GM19193 (cell line): ENCODE results near the gene DGCR6L.

Source experiments
- POLR2A ChIP-seq: IDR thresholded peaks from 4 replicates; pipeline ENCODE4 v1.6.1; 2011; ENCODE audit not compliant: insufficient read depth, insufficient read length; ENCODE audit errors: extremely low read depth

Gene DGCR6L

DNA sequence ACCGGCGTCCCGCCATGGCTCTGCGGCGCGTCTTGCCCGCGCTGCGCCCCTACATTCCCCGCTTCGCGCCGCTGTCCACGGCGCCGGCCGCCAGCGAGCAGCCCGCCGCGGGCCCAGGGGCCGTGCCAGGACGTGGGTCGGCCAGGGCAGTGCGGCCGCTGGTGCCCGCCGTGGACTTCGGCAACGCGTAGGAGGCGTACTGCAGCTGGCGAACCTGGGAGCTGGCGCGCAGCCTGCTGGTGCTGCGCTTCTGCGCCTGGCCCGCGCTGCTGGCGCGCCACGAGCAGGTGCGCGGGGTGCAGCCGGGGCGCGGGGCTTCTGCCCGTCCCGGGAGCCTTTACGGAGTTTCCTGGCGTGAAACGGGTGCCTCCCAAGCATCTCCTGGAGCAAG lies 20.1 kb downstream of the DGCR6L start:
- TF ChIP-seq POLR2A = no peak

DNA sequence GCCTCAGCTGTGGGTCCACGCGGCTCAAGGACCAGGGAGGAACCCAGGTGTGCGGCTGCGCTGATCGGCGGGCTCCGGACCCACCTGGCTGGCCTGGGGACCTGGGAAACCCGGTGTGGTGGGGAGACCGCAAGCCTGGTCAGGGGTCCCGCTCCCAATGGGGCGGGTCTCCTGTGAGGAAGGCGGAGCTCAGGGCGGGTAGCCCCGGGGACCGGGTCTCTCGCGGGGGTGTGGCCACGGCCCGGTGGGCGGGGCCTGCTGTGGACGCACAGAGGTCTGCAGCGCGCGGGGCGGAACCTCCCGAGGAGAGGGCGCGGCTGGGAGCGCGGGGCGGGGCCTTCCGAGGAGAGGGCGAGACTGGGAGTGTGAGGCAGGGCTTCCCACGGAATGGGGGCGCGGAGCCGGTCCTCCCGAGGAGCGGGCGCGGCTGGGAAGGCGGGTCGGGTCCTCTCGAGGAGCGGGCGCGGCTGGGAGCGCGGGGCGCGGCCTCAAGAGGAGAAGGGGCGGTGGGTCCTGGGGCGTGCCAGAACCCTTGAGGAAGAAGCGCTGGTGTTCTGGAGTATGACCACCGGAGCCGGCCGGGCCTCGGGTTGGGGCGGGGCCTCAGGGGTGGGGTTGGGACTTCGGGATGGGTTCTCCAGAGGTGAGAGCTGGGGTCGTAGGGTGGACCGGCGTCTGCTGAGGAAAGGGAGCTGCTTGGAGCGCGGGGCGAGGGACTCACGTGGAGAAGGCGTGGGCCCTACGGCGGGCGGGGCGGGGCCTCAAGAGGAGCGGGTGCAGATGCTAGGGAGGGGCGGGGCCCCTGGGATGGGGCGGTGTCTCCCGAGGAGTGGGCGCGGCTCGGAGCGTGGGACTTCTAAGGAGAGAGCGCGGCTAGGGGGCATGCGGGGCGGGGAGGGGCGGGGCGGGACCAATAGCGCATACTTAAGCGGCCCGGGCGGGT lies 20.8 kb downstream of the DGCR6L start:
- no peak for TF ChIP-seq POLR2A

DNA sequence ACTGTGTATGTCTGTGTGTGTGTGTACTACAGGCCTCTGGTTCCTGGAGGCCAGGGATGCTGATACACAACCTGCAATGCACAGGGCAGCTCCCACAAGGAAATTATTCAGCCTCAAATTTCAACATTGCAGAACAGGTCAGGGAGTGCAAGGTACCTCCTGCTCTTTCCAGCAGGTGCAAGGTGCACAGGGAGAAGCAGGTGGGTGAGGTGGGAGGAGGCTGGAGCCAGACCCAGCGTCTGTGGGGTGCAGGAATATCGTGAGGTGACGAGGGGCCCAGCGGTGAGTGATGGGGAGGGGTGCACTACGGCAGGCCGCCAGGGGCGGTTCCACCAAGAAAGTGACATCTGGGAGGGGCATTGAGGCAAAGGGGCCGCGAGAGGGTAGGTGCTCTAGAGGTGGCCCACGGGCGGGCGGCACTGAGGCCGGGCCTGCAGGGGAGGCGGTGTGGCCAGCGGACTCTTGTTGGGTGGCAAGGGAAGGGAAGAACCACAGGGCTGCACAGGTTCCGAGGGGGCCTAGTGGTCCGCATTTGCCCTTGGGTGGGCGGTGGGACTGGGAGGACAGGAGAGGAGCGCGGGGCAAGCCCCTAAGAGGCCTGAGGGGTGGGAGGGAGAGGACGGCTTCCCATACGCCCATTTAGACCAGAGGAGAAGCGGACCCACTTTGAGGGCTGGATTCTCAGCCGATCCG lies 21.6 kb downstream of the DGCR6L start:
- no peak for TF ChIP-seq POLR2A

DNA sequence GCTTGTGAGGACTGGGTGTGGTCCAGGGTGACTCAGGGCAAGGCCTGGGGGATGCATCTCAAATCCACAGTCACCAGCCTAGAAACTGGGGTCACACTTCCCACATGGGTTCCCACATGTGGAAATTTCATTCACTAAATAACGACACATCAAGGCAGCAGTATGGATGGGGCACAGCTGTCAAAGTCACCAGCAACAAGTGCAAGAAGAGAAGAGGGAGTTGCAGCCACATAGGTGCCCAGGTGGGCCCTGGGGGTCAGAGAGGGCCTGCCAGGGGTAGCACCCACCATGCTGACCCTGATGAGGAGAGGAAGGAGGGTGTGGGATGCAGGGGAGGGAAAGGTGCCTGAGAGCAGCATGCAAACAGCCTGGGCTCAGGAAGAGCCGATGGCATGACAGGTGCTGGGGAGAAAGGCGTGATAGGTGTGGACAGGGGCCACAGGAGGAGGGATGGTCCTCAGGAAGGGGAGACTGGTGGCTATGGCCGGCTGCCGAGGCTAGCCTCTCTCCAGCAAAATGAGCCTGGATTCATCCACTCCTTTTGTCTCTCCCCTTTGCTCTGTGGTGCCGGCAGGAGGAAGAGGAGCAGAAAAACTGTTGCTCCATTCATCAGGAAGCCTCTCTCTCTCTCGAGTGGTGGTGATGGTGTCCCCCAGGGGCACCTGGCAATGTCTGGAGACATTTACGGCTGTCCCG lies 22.3 kb downstream of the DGCR6L start:
- no peak for TF ChIP-seq POLR2A

DNA sequence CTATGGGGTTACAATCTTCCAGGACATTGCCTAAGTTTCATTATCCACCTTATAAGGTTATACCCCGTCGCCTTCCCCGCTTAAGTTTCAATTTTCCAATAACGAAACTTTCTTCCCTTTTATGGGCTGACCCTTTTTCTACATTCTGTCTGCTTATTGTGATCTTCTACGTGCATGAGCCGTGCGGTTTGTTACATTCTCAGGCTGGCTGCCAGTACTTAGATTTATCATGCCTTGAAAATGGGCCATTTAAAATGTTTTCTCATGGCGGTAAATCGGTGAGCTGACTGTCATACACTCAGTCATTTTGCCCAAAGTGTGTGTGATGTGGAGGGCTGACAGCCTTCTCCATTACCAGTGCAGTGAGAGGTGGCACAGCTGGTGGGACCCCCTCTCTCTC lies 23.3 kb downstream of the DGCR6L start:
- no peak for TF ChIP-seq POLR2A

DNA sequence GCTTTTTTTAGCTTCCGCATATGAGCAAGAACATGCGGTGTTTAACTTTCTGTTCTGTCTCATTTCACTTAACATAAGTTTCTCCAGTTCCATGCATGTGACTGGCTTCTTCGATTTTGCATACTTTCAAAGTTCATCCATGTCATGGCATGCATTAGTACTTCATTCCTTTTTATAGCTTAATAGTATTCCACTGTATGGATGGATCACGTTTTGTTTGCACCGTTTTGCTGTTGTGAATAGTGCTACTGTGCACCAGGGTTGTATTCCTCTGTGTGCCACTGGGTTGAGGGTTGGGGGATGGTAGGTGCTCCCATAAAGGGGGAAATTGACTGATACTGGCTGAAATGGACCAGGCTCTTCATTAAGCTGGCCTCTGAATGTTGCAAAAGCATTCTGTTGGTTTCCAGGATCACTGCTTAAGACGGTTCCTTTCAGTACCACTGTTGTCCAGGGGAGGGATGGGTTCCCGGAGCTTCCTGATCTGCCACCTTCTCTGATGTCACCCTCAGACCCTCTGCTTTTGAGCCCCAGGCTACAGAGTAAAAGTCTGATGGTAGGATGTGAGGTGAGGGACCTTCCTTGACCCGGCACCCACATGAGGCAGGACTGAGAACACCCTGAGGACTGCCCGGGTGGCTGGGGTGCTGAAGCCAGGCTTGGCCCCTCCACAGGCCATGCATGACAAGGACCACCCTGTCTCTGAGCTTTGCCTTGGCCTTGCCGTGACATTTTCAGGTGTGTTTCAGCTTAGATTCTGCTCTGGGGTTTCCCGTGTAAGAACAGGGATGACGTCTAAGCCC lies 24.4 kb downstream of the DGCR6L start:
- TF ChIP-seq POLR2A = no peak

DNA sequence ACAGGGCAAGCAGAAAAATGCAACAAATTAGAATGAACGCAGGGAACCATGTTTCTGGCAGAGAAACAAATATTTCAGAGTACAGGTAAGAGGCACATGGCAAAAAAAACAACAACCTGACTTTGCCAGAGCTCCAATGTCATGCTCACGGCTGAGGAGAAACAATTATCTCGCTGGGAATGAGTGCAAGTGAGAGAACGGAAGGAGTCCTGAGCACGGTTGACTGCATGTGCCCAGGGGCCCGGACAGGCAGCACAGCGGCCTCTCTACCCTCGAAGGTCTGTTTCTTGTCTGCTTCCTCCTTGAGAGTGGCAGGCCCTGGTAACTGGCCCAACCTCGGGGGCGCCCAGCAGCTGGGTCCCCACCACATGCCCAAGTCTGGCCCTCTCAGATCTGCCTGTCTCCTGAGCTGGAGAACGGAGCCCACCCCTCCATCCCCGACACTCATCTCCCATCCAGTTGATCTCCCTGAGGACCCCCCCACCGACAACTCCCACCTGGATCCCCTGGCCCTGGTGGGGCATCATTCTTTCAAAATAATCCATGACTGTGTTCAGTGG lies 27.1 kb downstream of the DGCR6L start:
- no peak for TF ChIP-seq POLR2A

GRCh38 chr22:20292108-20292507 lies 27.8 kb downstream of the DGCR6L start:
- no peak for TF ChIP-seq POLR2A

DNA sequence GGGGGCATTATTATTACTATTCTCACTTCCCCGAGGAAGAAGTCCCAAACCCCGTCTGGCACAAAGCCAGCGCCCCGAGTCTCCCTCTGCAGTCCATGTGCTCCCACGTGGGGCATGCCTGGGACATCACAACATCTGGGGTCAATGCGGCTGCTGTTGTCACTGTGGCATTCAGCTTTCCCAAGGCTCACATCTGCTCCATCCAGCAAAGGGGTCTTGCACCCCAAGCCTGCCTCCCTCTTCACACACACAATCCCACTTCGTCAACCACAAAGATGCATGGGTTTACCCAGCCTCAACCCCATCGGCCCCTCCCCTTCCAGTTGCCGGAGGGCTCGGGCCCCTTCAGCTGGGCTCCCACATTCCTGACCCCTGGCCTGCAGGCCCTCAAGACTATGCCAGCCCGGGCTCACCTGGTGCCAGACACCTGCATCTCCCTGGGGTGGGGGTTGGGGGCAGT lies 28.2 kb downstream of the DGCR6L start:
- TF ChIP-seq POLR2A = no peak

GRCh38 chr22:20291249-20291586 lies 28.6 kb downstream of the DGCR6L start:
- no peak for TF ChIP-seq POLR2A

DNA sequence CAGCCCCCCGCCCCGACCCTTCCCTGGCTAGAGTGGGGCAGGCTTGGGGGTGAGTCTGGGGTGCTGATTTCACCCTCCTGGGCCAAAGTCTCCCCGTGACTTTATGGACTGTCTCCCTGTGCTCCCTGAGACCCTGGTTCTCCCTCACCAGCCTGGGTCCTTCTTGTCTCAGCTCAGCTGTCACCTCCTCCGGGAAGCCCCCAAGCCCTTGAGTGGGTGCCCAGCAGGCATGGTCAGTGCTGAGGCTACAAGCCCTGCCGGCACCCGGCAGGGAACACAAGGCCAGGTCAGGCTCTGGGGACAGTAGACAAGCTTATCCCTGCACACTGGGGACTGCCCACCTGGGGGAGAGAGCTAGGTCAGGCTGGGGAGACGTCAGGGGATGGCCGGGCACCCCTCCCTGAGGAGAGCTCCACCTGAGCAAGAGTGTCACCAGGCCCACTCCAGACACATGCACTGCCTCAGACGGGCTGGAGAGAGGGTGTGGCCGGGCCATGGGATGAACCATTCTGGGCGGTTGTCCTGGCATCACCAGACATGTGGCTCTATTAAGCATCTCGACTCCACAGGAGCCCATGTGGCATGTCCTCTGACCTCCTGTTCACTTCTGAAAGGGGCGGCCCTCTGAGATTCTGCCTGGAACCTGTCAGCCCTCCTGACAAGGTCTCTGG lies 29.1 kb downstream of the DGCR6L start:
- no peak for TF ChIP-seq POLR2A

DNA sequence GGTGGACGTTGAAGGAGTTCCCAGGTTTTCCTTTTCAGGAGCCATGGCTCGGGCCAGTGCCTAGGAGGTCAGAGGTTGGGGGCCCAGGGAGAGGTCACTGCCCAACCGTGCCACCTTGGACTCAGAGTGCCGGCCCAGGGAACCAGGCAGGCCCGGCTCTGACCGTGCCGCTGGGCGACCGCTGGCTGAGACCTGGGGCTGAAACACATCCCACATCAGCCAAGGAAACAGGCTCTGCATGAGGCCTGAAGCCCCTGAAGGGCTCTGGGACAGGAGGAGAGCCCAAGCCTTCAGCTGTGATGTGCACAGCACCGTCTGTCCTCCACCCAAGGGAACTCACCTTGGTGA lies 29.8 kb downstream of the DGCR6L start:
- TF ChIP-seq POLR2A = no peak

- no peak for TF ChIP-seq POLR2A
These were observed 35.3 kb downstream of the DGCR6L start for GRCh38 chr22:20284471-20285086.
